Psoas muscle (tissue), 8 donors: ENCODE results near the gene SLC1A3. TPM values are rescaled to one million over a fixed set of nuclear protein-coding genes. Genes with fewer than 3 reads are reported as not detected.
A peak's percentile ranks its signal among the peaks of the same experiment; 100 is the strongest.

Experiments
- ATAC-seq, 4 donors: fragments of 200-7000 bp; cut with Tn5 transposase; one replicate each; pipeline ENCODE4 v1.9.1; 2020; ENCODE audit warnings: moderate library complexity in 3 of 4, mild to moderate bottlenecking in 2 of 4
- DNase-seq, 2 donors: peaks; one replicate each; pipeline ENCODE4 v3.0.0-alpha.2; 2020
- H3K27ac ChIP-seq: fragments of 200-600 bp; one replicate; pipeline ENCODE4 v1.8.0; 2022
- H3K27me3 ChIP-seq, 3 donors: fragments of 200-600 bp in 1 of 3; one replicate each; pipeline versions ENCODE4 v1.6.1 to v1.8.0; 2013 to 2022; ENCODE audit warnings: low read length in 2 of 3, mild to moderate bottlenecking in 2 of 3, moderate library complexity in 1 of 3; ENCODE audit not compliant: insufficient read depth in 3 of 3
- H3K36me3 ChIP-seq, 2 donors: fragments of 200-600 bp in 1 of 2; one replicate each; pipeline versions ENCODE4 v1.6.1 to v1.8.0; 2013 to 2022; ENCODE audit warnings: low read depth in 1 of 2, mild to moderate bottlenecking in 1 of 2, moderate library complexity in 1 of 2; ENCODE audit not compliant: insufficient read depth in 1 of 2
- H3K4me1 ChIP-seq: fragments of 200-600 bp; one replicate; pipeline ENCODE4 v1.8.0; 2022
- H3K4me3 ChIP-seq: fragments of 200-600 bp; one replicate; pipeline ENCODE4 v1.8.0; 2022; ENCODE audit warnings: mild to moderate bottlenecking
- H3K9me3 ChIP-seq: fragments of 200-600 bp; one replicate; pipeline ENCODE4 v1.8.0; 2022
- WGBS, 3 donors: extraction: QIAGEN DNeasy Blood & Tissue Kit; methylation state at CpG; one replicate each; pipeline versions ENCODE4 v1.1.6 to v1.1.7; 2013; 5-methylcytosine and 5-hydroxymethylcytosine counted together
- intact Hi-C, 2 donors: fragments of 100-400 bp; cut with DNase I; formaldehyde crosslinking; loops; one replicate each; pipeline versions ENCODE4 v1.11.0 to v1.14.2; 2022
- polyA plus RNA-seq, 3 donors: library from polyadenylated mRNA; stranded (reverse); fragments of 200-250 nt; gene quantifications; one replicate each; pipeline ENCODE4 v1.2.3, GENCODE V29; 2013
- total RNA-seq, 4 donors: library from RNA; stranded (reverse); fragmentation: NEBNext Ultra II Directional in 2 of 4; extraction: Animal tissue kit (Norgen Biotek cat#: 25700) in 2 of 4; gene quantifications; one replicate each; pipeline versions ENCODE4 v1.2.1 to v1.2.4, GENCODE V29; 2021 to 2023
- TF ChIP-seq, protein P1 (sequence below): fragments of 200-600 bp; IDR thresholded peaks from one replicate; pipeline ENCODE4 v1.8.0; 2022; ENCODE audit warnings: antibody characterized with exemption
- donor health status: healthy with polysubstance abuse.
- donor health status: DM: no; HTN: no; CAD: no; lungs with moderate emphysema.
- donor health status: Bipolar disorder and iron deficiency.
- donor health status: healthy.
- donor health status: DM: yes; HTN: yes; CAD: no.
- donor health status: DM: no; HTN: no; CAD: no.
- donor health status: DM: no; HTN: no; CAD: no.
- donor health status: DM: yes; HTN: yes; CAD: no.

Gene SLC1A3
- total and polyA plus RNA-seq, 7 donors: 9.6 to 25.3 (median 17.4) TPM

DNA sequence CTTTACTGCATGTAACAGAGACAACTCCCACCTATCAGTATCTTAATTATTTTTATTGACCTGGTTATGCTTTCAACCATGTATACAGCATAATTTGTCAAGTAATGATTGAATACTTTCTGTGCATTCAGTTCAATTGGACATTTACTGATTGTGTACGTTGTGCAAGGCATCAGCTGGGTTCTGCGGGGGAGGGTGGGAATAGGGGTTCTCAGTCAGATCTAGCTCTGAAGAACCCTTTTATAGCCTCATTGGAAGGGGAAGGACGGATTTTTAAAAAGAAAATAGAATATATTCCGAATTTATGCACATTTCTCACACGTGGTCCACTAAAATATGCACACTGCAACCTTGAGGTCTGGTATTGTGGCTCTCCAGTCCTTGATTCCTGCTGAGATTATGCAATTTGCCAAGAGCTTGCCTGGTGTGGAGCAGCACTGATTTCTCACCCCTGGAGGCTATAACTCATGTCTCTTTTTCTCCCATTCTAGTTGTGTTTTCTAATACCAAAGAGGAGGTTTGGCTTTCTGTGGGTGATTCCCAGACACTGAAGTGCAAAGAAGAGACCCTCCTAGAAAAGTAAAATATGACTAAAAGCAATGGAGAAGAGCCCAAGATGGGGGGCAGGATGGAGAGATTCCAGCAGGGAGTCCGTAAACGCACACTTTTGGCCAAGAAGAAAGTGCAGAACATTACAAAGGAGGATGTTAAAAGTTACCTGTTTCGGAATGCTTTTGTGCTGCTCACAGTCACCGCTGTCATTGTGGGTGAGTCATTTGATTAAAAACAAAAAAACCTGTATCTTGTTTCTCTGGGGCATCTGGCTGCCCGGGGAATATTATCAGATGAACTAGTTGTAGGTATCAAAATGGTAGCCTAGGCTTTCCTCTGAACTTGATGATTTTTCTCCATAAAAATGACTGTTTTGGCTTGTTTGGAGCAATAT lies 1.7 kb downstream of the SLC1A3 start:
- ATAC-seq (peak; percentile 39 to 64 (median 59)), DNase-seq (no peak)
- Histone ChIP-seq H3K4me3 (peak overlapping the region; percentile 81), H3K27ac (peak overlapping the region; percentile 88), H3K4me1 (peaks cover 13% of the 10 kb centered on the region), H3K27me3 (no peaks in the 10 kb centered on the region), H3K36me3 (peaks cover 0 to 18% of the 10 kb centered on the region in 2 donors), H3K9me3 (no peaks in the 10 kb centered on the region)
- 51 to 57% (median 52%) methylated on average over 10 of the region's 10 CpGs for WGBS, 3 donors
- intact Hi-C loops: loop anchor here in 1 of 2 donors (2.0 to 10.0 kb wide), 3 partner anchors 45 to 193 kb away; no protein-coding TSS in a partner anchor
- TF ChIP-seq, protein P1, sequence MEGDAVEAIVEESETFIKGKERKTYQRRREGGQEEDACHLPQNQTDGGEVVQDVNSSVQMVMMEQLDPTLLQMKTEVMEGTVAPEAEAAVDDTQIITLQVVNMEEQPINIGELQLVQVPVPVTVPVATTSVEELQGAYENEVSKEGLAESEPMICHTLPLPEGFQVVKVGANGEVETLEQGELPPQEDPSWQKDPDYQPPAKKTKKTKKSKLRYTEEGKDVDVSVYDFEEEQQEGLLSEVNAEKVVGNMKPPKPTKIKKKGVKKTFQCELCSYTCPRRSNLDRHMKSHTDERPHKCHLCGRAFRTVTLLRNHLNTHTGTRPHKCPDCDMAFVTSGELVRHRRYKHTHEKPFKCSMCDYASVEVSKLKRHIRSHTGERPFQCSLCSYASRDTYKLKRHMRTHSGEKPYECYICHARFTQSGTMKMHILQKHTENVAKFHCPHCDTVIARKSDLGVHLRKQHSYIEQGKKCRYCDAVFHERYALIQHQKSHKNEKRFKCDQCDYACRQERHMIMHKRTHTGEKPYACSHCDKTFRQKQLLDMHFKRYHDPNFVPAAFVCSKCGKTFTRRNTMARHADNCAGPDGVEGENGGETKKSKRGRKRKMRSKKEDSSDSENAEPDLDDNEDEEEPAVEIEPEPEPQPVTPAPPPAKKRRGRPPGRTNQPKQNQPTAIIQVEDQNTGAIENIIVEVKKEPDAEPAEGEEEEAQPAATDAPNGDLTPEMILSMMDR: no peak

DNA sequence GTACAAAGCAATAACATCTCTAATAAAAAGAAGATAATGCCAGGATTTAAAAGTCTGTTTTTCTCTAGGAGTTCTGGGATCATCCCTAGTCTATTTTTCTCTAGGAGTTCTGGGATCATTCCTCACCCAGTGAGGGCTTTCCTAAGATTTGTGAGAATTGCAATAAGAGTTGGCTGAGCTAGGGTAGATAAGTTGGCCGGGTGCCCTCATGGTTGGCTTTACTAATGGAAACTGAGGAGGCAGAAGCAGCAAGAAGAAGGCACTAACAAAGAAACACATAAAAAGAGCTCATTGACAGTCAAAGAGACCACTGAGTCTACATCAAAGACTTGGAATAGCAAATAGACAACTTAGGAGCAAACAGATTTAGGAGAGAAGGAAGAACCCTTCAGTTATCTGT lies 4.2 kb downstream of the SLC1A3 start:
- Histone ChIP-seq H3K4me3 (peak overlapping the region; percentile 37), H3K36me3 (peaks cover 0 to 19% of the 10 kb centered on the region in 2 donors), H3K9me3 (no peaks in the 10 kb centered on the region), H3K27me3 (no peaks in the 10 kb centered on the region), H3K27ac (peak overlapping the region; percentile 52), H3K4me1 (peaks cover 12% of the 10 kb centered on the region)
- intact Hi-C loops: no loop called here
- ATAC-seq: no peak
- no peak for DNase-seq
- TF ChIP-seq, protein P1: no peak
- WGBS, 3 donors: 57 to 77% (median 64%) methylated on average over 1 of the region's 1 CpG

DNA sequence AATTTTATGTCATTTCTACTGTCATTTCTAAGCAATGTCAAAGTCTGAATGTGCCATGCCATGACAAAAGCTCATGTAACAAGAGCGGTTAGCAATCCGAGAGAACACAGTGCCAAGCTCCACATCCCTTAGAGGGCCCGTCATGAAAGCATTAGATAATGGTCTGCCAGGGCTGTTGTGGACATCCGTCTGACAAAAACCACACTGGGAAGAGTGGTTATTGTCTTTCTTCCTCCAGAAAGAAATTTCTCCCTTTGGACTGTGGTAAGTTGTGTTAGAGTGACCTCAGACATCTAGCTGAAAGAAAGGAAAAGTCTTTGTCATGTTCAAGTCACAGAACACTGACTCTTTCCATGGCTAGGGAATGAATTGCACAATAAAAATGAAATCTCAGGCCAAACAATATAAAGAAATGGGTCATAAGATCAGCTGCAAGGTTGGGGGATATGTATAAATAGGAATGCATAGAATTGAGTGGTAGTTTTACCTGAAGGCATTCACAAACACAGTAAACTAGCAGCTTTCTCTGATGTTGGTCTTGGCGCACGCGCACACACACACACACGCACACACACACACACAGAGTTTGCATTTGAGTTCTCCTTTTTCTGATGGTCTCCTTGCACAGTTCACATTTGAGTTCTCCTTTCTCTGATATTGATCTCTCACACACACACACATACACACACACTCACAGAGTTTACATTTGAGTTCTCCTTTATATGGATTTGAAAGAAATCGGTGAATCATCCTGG lies 5.3 kb downstream of the SLC1A3 start:
- Histone ChIP-seq H3K9me3 (no peaks in the 10 kb centered on the region), H3K4me3 (no peak overlapping the region), H3K36me3 (peaks cover 0 to 19% of the 10 kb centered on the region in 2 donors), H3K27ac (peak overlapping the region; percentile 52), H3K4me1 (peaks cover 10% of the 10 kb centered on the region), H3K27me3 (no peaks in the 10 kb centered on the region)
- no peak for DNase-seq
- intact Hi-C loops: no loop called here
- TF ChIP-seq, protein P1: no peak
- peak; percentile 46 to 72 (median 54) for ATAC-seq
- WGBS, 3 donors: 67 to 76% (median 73%) methylated on average over 9 of the region's 9 CpGs

DNA sequence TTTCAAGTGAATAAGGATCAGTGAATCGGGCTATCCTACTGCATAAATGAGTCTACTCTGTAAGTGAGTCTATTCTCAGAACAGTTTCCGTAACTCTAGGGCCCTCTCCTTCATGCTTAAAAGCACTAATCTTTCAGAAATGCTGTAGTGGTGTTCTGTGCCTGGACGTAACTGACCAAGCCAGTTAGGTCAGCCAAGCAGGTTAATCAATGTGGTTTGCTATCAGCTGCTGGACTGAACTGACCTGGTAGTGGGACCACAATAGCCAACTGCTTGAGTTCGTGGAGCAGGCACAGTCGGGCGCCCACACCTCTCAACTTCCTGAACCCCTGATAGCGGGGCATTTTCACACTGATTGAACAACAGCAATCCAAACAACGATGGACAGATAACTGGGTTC lies 6.8 kb downstream of the SLC1A3 start:
- Histone ChIP-seq H3K4me1 (peaks cover 10% of the 10 kb centered on the region), H3K27ac (no peak overlapping the region), H3K36me3 (peaks cover 0 to 19% of the 10 kb centered on the region in 2 donors), H3K27me3 (no peaks in the 10 kb centered on the region), H3K4me3 (no peak overlapping the region), H3K9me3 (no peaks in the 10 kb centered on the region)
- 87 to 93% (median 87%) methylated on average over 8 of the region's 8 CpGs for WGBS, 3 donors
- no peak for ATAC-seq
- intact Hi-C loops: no loop called here
- TF ChIP-seq, protein P1: no peak
- DNase-seq: no peak
